Measurements from ENCODE around the gene TMEM123.

Gene TMEM123

DNA sequence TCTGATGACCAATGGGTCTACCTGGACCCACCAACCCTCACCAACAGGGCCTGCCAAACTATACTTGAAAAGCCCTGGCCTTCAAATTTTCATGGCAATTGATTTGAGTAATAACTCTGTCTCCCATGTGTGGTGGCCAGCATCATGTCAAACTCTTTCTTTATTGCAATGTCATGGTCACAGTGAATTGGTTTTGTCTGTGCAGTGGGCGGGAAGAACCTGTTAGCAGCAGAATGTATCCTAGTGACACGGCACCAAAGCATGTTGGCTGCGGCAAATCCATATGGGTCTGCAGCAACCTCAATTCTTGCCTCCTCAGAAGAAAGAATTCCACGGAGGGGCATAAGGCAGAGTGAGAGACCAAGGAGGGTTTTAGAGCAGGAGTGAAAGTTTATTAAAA lies 19.6 kb upstream of the TMEM123 start:
- no peak for DNase-seq

DNA sequence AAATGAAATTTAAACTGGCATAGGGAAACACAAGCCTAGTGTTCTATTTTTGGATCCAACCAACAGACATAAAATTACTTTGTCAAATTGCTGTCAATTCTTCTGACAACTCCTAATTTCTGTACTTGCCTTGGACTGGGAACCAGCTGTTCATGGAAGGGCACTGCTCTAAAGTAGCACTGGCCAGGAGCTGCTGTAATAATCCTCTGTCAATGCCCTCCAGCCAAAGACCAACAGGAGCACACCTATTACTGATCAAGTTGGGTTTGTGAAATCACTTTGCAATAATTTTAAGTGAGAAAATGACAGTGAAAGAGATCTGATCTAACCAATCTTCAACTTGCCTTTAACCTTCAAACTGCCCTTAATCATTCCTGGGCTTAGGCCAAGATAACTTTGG lies 18.9 kb upstream of the TMEM123 start:
- DNase-seq, result no peak

DNA sequence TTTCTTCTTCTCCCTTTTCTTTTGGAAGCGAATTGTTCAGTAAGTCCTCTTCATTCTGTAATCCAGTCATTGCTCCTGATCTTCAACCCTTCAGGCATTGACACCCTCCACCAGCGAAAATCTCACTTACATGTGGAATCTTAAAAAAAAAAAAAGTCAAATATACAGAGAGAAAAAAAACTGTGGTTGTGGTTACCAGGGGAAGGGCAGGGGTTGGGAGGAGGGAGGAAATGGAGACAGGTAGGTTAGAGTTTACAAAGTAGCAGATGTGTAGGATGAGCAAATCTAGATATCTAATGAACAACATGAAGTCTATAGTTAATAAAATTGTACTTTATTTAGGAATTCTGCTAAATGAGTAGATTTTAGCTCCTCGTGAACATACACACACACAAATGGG lies 17.7 kb upstream of the TMEM123 start:
- DNase-seq, result no peak

GRCh38 chr11:102469196-102469821 lies 16.7 kb upstream of the TMEM123 start:
- no peak for DNase-seq

DNA sequence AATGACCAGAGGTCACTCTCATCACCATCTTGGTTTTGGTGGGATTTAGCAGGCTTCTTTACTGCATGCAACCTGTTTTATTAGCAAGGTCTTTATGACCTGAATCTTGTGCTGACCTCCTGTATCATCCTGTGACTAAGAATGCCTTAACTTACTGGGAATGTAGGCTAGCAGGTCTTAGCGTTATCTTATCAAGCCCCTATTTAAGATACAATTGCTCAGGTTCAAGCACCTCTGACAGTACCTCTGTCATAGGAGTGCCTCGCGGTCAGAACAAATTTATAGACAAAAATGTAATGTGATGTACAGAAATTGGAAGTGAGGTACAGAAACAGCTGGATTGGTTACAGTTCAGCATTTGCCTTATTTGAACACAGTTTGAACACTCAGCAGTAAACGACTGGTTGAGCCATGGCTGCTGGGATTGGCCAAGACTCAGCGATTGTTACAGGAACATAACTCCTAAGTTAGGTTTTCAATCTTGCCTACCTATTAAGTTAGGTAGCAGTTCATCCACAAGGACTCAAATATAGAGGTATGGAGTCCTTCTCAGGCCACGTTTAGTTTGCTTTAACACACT lies 16.1 kb upstream of the TMEM123 start:
- DNase-seq, result no peak

DNA sequence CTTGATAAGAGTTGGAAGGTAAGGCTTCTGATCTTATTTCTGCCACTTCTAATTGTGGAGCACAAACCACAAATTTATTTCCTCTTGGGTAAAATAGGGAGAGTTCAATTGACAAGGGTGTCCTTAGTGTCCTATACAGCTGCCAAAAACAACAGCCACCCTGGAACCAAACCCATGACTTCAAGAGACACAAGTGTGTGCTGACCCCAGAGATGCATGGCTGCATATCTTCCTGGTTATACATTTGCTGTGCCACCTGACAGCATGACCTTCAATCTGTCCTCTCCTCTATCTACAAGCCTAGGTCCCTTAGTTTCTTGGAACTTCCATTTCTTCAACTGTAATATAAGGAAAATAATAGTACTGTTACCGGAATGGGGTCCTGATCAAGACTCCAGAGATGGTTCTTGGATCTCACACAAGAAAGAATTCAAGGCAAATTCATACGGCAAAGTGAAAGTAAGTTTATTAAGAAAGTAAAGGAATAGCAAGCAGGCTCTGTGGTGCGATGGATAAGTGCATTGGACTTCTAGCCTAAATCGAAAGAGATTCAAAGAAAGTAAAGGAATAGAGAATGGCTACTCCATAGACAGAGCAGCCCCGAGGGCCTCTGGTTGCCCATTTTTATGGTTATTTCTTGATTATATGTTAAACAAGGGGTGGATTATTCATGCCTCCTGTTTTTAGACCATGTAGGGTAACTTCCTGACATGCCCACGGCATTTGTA lies 15.5 kb upstream of the TMEM123 start:
- DNase-seq, result no peak

GRCh38 chr11:102467080-102467708 lies 14.6 kb upstream of the TMEM123 start:
- no peak for DNase-seq

DNA sequence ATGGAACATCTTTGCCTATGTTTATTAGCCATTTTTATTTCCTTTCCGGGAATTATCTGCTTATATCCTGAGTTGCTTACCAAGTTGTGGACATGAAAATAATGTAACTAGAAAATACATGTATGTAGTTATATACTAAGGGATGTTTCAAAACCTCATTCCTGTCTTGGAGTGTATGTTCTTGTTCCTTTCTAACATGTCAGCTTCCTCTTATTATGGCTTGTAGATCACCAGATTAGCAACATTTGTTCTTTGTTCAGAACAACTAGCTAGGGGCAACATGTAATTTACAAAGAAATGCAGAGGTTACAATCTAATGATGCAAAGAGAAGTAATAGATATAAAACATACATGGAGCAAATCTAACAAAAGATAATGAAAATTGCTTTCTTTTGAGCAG lies 13.1 kb upstream of the TMEM123 start:
- no peak for DNase-seq

GRCh38 chr11:102464859-102465500 lies 12.4 kb upstream of the TMEM123 start:
- no peak for DNase-seq

GRCh38 chr11:102464037-102464436 lies 11.5 kb upstream of the TMEM123 start:
- no peak for DNase-seq

DNA sequence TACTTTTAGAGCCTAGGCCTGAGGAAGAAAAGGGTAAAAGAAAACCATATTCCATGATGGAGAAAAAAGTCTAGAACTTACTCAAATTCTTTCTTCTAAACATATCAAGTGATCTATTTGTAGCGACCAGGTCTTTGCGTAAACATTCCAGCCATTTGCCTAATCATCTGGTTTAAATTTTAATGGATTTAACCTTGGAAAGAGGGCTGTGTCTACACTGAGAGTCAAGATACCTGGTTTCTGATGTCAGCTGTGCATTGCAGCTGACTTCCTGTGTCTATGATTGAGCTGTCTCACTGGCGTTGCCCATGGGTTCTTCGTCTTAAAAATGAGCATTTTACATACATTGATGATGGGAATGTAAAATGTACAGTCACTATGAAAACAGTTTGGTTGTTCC lies 10.0 kb upstream of the TMEM123 start:
- DNase-seq, result no peak

DNA sequence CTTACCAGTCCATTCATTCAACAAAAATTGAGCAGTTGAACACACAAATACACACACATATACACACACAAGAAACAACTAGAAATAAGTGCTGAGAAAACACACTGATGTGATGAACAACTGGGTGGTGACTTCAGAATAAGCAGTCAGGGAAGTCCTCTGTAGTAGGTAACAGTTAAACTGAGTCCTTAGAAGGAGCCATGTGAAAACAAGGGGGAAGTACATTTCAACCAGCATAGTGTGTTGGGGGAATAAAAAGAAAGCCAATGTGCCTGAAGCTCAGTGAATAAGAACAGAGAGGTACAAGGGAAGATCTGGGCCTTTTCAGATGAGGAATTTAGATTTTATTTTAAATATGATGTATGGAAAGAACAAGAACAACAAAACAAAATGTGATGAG lies 6.8 kb upstream of the TMEM123 start:
- DNase-seq, result no peak

- DNase-seq, result no peak
These were observed 6.0 kb upstream of the TMEM123 start for GRCh38 chr11:102458548-102458947.

GRCh38 chr11:102457865-102458264 lies 5.3 kb upstream of the TMEM123 start:
- DNase-seq, result no peak

- no peak for DNase-seq
These were observed 4.6 kb upstream of the TMEM123 start for GRCh38 chr11:102457056-102457677.

DNA sequence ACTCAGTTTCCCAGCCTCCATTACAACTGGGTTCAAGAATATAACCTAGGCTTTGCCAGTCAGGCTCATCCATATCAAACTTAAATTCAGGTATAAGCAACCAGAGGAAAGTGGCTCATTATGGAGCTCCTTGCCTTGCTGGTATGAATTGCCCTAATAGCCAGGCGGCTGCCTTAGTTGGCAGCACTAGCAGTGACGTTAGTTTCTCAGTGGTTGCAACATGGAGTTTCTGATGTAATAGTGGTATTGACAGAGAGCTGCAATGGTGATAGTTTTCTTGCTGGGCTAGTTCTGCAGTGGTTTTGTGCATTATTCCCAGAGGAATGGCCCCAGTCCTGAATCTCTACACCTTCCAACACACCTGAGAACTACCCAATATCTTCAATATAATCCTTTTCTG lies 3.8 kb upstream of the TMEM123 start:
- no peak for DNase-seq

GRCh38 chr11:102453921-102454320 lies 1.4 kb upstream of the TMEM123 start:
- DNase-seq, result no peak

GRCh38 chr11:102453302-102453695 lies 734 bp upstream of the TMEM123 start:
- peak in 14 of 58 donors; percentile 17 to 66 (median 42) for DNase-seq

- DNase-seq, result peak in 45 of 58 donors; percentile 11 to 74 (median 48)
These were observed 694 bp downstream of the TMEM123 start for GRCh38 chr11:102451681-102452460.

DNA sequence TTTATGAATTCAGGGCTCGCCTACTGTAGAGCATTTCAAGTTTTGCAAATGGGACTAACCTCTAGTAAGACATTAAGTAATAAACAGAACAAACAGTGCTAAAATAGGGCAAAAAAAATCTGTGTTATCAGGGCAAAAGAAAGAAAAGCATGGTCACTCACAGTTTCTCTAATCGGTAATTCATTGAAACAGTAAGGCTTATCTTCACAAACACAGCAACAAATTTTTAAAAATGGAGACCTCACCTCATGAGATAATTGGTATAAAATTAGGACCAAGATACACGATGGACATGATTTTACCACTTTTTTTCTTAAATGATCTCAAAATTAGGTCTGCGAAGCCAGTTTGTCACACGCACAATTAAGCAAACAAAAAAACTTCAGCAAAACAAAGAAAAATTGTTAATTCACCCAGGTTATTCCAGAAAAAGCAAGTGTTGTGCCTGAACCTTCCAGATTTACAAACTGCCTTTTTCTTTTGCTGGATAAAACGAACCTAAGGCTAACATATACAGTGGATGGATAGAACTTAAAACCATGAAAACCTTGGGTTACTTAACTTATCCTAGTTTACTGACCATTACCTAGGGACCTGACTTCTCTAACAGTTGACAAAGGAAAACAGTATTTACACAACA lies 1.4 kb downstream of the TMEM123 start:
- no peak for DNase-seq
